ENCODE results near the gene APELA. TPM values are rescaled to one million over a fixed set of nuclear protein-coding genes. Genes with fewer than 3 reads are reported as not detected.

Gene APELA
- total and polyA plus RNA-seq, 2 of the 13 experiments (the other 11 are each of a cell fraction or from before 2014, with no cell fraction given): not detected

- Histone ChIP-seq H3K9me3 (ENCODE audit: low read length) (no peaks in the 10 kb centered on the region), H3K9ac (ENCODE audit: insufficient read depth, low read depth, low read length) (no peak overlapping the region), H3K4me3 (replicated peaks in 1 of 3; ENCODE audit: insufficient read depth in 1 of 3, low read depth in 2 of 3, low read length in 3 of 3) (no peak overlapping the region), H3K4me1 (ENCODE audit: insufficient read depth, low read length) (no peaks in the 10 kb centered on the region), H2AFZ (ENCODE audit: low read length) (no peak overlapping the region), H3K79me2 (ENCODE audit: insufficient read depth, low read length) (no peaks in the 10 kb centered on the region), H3K4me2 (ENCODE audit: low read depth, low read length) (no peak overlapping the region), H3K27me3 (ENCODE audit: control insufficient read depth in 1 of 2, insufficient read depth in 2 of 2, low read length in 2 of 2) (peaks cover 0 to 3% of the 10 kb centered on the region in 2 experiments; a peak in 1 of 5 replicates), H4K20me1 (ENCODE audit: insufficient read depth, low read length) (no peaks in the 10 kb centered on the region), H3K27ac (ENCODE audit: extremely low read length, insufficient read depth, low read length) (no peak overlapping the region), H3K36me3 (replicated peaks in 1 of 2; ENCODE audit: control insufficient read depth in 1 of 2, insufficient read depth in 2 of 2, low read length in 2 of 2) (no peaks in the 10 kb centered on the region)
- 26% methylated on average over 3 of the region's 3 CpGs for WGBS (ENCODE audit: low lambda C conversion rate)
- no peak for ATAC-seq
- ChIA-PET POLR2A (no interaction called here), CTCF (ENCODE audit: low intra/inter-chr PET ratio, low total read pairs) (no interaction called here)
- intact Hi-C loops (cut with micrococcal nuclease; ENCODE audit: unreplicated experiment): no loop called here
- FAIRE-seq: no peak
- TF ChIP-seq ZNF652 (CRISPR knock-in tag; IDR thresholded peaks at IDR 0.05; ENCODE audit: borderline replicate concordance, low read depth) (no peak), PLSCR1 (CRISPR knock-in tag; IDR thresholded peaks at IDR 0.05; ENCODE audit: borderline replicate concordance) (no peak), PHF5A (CRISPR knock-in tag; IDR thresholded peaks at IDR 0.05; ENCODE audit: low read depth, unreplicated experiment) (no peak), ADNP (CRISPR knock-in tag; IDR thresholded peaks at IDR 0.05) (no peak), ISL2 (CRISPR knock-in tag; IDR thresholded peaks at IDR 0.05) (no peak), ZSCAN25 (CRISPR knock-in tag; IDR thresholded peaks at IDR 0.05) (no peak), ZNF614 (CRISPR knock-in tag; IDR thresholded peaks at IDR 0.05; ENCODE audit: borderline replicate concordance) (no peak), ZSCAN5A (CRISPR knock-in tag; IDR thresholded peaks at IDR 0.05; ENCODE audit: borderline replicate concordance) (no peak), NR3C1 (CRISPR knock-in tag; IDR thresholded peaks at IDR 0.05) (no peak), CHCHD3 (CRISPR knock-in tag; IDR thresholded peaks at IDR 0.05) (no peak), HNF4A (CRISPR knock-in tag; IDR thresholded peaks at IDR 0.05) (no peak)
- no TSS peak for BruUV-seq (replicated peaks)
- DNase-seq (ENCODE audit: low spot score): no peak
- in situ Hi-C loops (cut with HindIII; ENCODE audit: extremely low pct_ligation_motif_present, low pct_unique_long_range_greater_than_20kb): no loop called here
Measured at GRCh38 chr4:164918956-164919355, 42.0 kb downstream of the APELA start.

All from HepG2 (cell line).